ENCODE data around the gene RAB22A.

- no peak for TF ChIP-seq ZFP3 (CRISPR knock-in tag; IDR thresholded peaks at IDR 0.05)
- no peak for TF ChIP-seq ZNF565 (CRISPR knock-in tag; conservative IDR thresholded peaks at IDR 0.05; ENCODE audit: low read depth)
- TF ChIP-seq TOX (CRISPR knock-in tag; IDR thresholded peaks at IDR 0.05; ENCODE audit: borderline replicate concordance) = no peak
- no peak for TF ChIP-seq ZNF70 (CRISPR knock-in tag; IDR thresholded peaks at IDR 0.05)
- TF ChIP-seq PATZ1 (CRISPR knock-in tag; IDR thresholded peaks at IDR 0.05; ENCODE audit: borderline replicate concordance) = no peak
- no peak for TF ChIP-seq TSHZ2 (CRISPR knock-in tag; IDR thresholded peaks at IDR 0.05)
- no peak for TF ChIP-seq RARB (CRISPR knock-in tag; IDR thresholded peaks at IDR 0.05)
Observed at GRCh38 chr20:58268421-58268821, 41.1 kb upstream of the RAB22A start.

All from SK-N-SH treated with all-trans-retinoic acid at 6 μM for 48 hours (cell line).